ENCODE measurements around the gene OLFM2.
"Not testable (repeated sequence)": the region's sequence is repeated elsewhere in the genome, so short reads cannot be mapped to it uniquely, and the experiment has no call there.

OLFM2 gene

GRCh38 chr19:9828551-9829063, 107.7 kb downstream of the OLFM2 start:
- DNase-seq (ENCODE audit: low read depth in 2 of 2): no peak

- DNase-seq (ENCODE audit: low read depth in 2 of 2): peak; percentile 80 to 83
Measured at GRCh38 chr19:9827289-9828238, 108.8 kb downstream of the OLFM2 start, which contains the start of gene UBL5. Gene UBL5 (plus strand): TSS chr19:9827918. CDS start chr19:9828338, 420 bp downstream.

DNA sequence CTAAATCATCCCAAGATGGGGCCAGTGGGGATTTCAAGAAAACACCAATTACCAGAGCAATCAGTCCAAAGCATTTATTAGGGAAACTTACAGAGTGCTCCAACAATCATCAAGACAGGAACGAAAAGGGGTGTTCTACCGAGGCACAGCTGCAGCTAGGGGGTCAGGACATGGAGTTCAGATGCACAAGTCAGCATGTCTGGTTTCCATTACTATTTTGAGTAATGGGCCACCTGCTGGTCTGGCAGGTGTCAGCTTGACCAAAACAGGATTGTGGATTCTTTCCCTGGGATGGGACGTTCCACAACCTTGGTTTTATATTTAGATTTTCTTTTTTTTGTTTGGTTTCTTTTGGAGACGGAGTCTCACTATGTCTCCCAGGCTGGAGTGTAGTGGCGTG, 112.5 kb downstream of the OLFM2 start:
- no peak for DNase-seq (ENCODE audit: low read depth in 2 of 2)

- not testable (repeated sequence) for DNase-seq (ENCODE audit: low read depth in 2 of 2)
Measured at GRCh38 chr19:9820034-9820433, 116.3 kb downstream of the OLFM2 start.

DNA sequence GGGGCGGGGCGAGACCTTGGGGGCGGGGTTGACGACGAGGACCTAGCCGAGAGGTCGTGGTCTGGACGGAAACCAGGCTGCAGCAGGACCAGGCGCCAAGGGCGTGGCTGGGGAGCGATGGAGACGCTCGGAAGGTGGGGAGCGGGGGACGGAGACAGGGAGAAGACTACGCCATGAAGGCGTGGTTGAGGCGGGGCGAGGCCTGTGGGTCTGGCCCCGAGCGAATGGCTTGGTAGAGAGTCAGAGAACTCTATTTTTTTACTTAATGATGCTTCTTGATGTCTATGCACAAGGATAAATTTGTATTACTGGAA, 116.8 kb downstream of the OLFM2 start:
- DNase-seq (ENCODE audit: low read depth in 2 of 2): no peak

DNA sequence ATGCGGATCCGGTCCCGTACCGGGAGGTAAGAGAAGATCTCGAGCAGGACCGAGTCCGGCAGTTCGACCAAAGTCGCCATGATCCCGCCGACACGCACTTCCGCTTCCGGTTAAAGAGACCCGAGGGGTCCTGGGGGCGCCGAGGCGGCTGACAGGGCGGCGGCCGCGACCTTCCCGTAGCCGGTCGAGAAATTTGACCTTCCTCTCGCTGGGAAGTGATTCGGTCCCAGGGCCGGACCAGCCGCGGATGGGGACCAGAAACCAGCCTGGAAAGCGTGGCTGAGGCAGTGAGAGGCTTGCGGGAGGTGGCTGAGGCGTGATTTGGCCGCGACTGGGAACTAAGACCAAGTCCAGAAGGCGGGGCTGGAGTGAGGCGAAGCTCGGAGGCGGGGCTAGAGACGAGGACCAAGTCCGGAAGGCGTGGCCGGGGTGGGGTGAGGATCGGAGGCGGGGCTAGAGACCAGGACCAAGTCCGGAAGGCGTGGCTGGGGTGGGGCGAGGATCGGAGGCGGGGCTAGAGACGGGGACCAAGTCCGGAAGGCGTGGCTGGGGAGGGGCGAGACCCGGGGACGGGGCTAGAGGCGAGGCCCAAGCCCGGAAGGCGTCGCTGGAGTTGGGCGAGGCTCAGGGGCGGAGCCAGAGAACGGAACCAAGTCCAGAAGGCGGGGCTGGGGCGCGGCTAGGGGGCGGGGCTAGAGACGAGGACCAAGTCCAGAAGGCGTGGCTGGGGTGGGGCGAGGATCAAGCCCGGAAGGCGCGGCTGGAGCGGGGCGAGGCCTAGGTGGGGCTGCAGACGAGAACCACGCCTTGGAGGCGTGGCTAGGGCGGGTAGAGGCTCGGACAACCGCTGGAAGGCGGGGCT, 117.3 kb downstream of the OLFM2 start, which contains the start of gene FBXL12:
Gene FBXL12 (minus strand): TSS at position 346 of the 862 bp plus-strand sequence. CDS start 266 bp downstream, at position 80.
- DNase-seq (ENCODE audit: low read depth in 2 of 2): peak; percentile 100

- DNase-seq (ENCODE audit: low read depth in 2 of 2): no peak
Measured at GRCh38 chr19:9818175-9818733, 118.1 kb downstream of the OLFM2 start.

DNA sequence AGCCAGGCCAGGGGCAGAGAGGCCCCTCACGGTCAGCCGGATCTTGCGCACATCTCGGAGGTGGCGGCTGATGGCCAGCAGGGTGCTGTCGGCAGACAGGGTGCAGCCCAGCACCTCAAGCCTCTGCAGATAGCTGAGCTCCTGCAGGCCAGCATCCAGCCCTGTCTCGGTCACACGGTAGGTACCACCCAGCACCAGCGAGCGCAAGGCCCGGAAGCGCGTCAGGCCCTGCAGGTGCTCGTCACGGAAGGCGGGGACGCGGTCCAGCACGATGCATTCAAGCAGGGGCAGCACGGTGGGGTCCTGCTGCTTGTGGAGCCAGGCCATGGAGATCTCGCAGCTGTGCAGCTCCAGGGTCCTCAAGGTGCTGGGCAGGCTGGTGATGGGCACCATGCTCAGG, 125.2 kb downstream of the OLFM2 start:
- DNase-seq (ENCODE audit: low read depth in 2 of 2): no peak

GRCh38 chr19:9808855-9809824, 127.2 kb downstream of the OLFM2 start:
- DNase-seq (ENCODE audit: low read depth in 2 of 2): no peak

DNA sequence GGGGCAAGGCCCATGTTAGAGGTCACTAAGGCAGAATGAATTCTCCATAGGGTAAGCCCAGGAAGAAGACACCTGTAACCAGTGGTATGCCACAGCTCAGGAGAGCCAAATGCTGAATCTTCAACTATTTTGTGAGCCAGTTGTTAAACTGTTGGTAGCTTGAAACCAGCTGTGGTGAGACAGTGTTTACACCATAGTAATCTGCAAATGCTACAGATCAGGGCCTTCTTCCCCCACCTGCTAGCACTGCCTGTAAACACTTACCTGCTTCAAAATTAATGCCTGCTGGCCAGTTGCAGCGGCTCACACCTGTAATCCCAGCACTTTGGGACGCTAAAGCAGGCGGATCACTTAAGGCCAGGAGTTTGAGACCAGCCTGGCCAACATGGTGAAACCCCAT, 129.5 kb downstream of the OLFM2 start:
- no peak for DNase-seq (ENCODE audit: low read depth in 2 of 2)

Measured in activated CD8-positive, alpha-beta memory T cell treated with anti-CD3 and anti-CD28 coated beads for 4 hours (primary cell).